Activated naive CD8-positive, alpha-beta T cell treated with anti-CD3 and anti-CD28 coated beads, Interleukin-2, amount 50 U/mL, for 16 hours (primary cell): ENCODE measurements around the gene TRPV6.

Experiments used
- DNase-seq: peaks from one replicate; pipeline ENCODE4 v3.0.0-alpha.2; 2020; ENCODE audit warnings: low read depth, low spot score

TRPV6 gene

GRCh38 chr7:142883571-142884285, 1.8 kb downstream of the TRPV6 start:
- no peak for DNase-seq

GRCh38 chr7:142883145-142883544, 2.4 kb downstream of the TRPV6 start:
- no peak for DNase-seq

GRCh38 chr7:142882338-142882678, 3.2 kb downstream of the TRPV6 start:
- DNase-seq: no peak

GRCh38 chr7:142881586-142882337, 3.8 kb downstream of the TRPV6 start:
- no peak for DNase-seq

- peak; percentile 24 for DNase-seq
These were observed 4.6 kb downstream of the TRPV6 start for GRCh38 chr7:142880876-142881505.

GRCh38 chr7:142879060-142879459, 6.5 kb downstream of the TRPV6 start:
- no peak for DNase-seq

- DNase-seq: no peak
These were observed 7.2 kb downstream of the TRPV6 start for GRCh38 chr7:142878315-142878714.

GRCh38 chr7:142876991-142877910, 8.3 kb downstream of the TRPV6 start:
- no peak for DNase-seq

GRCh38 chr7:142876236-142876960, 9.1 kb downstream of the TRPV6 start:
- DNase-seq: no peak

GRCh38 chr7:142875456-142875855, 10.1 kb downstream of the TRPV6 start:
- DNase-seq: no peak

GRCh38 chr7:142874837-142875236, 10.7 kb downstream of the TRPV6 start:
- DNase-seq: no peak

GRCh38 chr7:142874409-142874808, 11.1 kb downstream of the TRPV6 start:
- no peak for DNase-seq

GRCh38 chr7:142873871-142874270, 11.7 kb downstream of the TRPV6 start:
- DNase-seq: no peak

GRCh38 chr7:142873281-142873784, 12.2 kb downstream of the TRPV6 start:
- no peak for DNase-seq

- DNase-seq: no peak
These were observed 13.4 kb downstream of the TRPV6 start for GRCh38 chr7:142872106-142872675.

GRCh38 chr7:142871260-142872105, 14.1 kb downstream of the TRPV6 start:
- DNase-seq: no peak

- no peak for DNase-seq
These were observed 14.8 kb downstream of the TRPV6 start for GRCh38 chr7:142870566-142871259.

GRCh38 chr7:142870147-142870559, 15.4 kb downstream of the TRPV6 start:
- no peak for DNase-seq

- DNase-seq: no peak
These were observed 16.1 kb downstream of the TRPV6 start for GRCh38 chr7:142869434-142869833.
